Mesodermal cell (in vitro differentiated cells): ENCODE measurements around the gene UBE2D2.
A peak's percentile ranks its signal among the peaks of the same experiment; 100 is the strongest.

Experiments
- H3K27ac ChIP-seq: 2 replicates; pipeline ENCODE4 v1.7.0; 2013; ENCODE audit warnings: mild to moderate bottlenecking, low read depth, low read length, moderate library complexity; ENCODE audit not compliant: severe bottlenecking
- H3K36me3 ChIP-seq: 2 replicates; pipeline ENCODE4 v1.7.1; 2013; ENCODE audit warnings: mild to moderate bottlenecking, low read length, moderate library complexity; ENCODE audit not compliant: control insufficient read depth, insufficient read depth
- H3K4me1 ChIP-seq: one replicate; pipeline ENCODE4 v1.7.1; 2013; ENCODE audit warnings: mild to moderate bottlenecking, low read length; ENCODE audit not compliant: insufficient read depth, control insufficient read depth, poor library complexity, severe bottlenecking
- H3K4me3 ChIP-seq: 2 replicates; pipeline ENCODE4 v1.7.0; 2013; ENCODE audit warnings: low read length, control low read depth, mild to moderate bottlenecking; ENCODE audit not compliant: insufficient read depth, poor library complexity, severe bottlenecking; ENCODE audit errors: extremely low read depth
- H3K9me3 ChIP-seq: 2 replicates; pipeline ENCODE4 v1.7.1; 2013; ENCODE audit warnings: mild to moderate bottlenecking, low read length, moderate library complexity; ENCODE audit not compliant: control insufficient read depth
- WGBS, 2 experiments: methylation state at CpG; one replicate each; pipeline ENCODE4 v1.1.5; 2013; ENCODE audit warnings: missing lambda C conversion rate in 2 of 2; ENCODE audit not compliant: insufficient coverage in 2 of 2; 5-methylcytosine and 5-hydroxymethylcytosine counted together

Gene UBE2D2

GRCh38 chr5:139658501-139658927 is 97.4 kb downstream of the UBE2D2 start:
- WGBS, 2 experiments = 74 to 83% methylated on average over 7 to 9 of the region's 14 CpGs
- Histone ChIP-seq H3K9me3 (no peaks in the 10 kb centered on the region), H3K4me1 (peaks cover 74% of the 10 kb centered on the region), H3K27ac (peak overlapping the region; percentile 91), H3K36me3 (peaks cover 28% of the 10 kb centered on the region), H3K4me3 (no peak overlapping the region)

GRCh38 chr5:139658928-139659667 is 98.0 kb downstream of the UBE2D2 start:
- Histone ChIP-seq H3K4me1 (peaks cover 73% of the 10 kb centered on the region), H3K4me3 (peak overlapping the region; percentile 26), H3K9me3 (no peaks in the 10 kb centered on the region), H3K36me3 (peaks cover 27% of the 10 kb centered on the region), H3K27ac (peak overlapping the region; percentile 91)
- WGBS, 2 experiments = 18 to 30% methylated on average over 12 to 15 of the region's 15 CpGs

- Histone ChIP-seq H3K9me3 (no peaks in the 10 kb centered on the region), H3K4me1 (peaks cover 71% of the 10 kb centered on the region), H3K27ac (peak overlapping the region; percentile 91), H3K36me3 (peaks cover 32% of the 10 kb centered on the region), H3K4me3 (peak overlapping the region; percentile 26)
- WGBS, 2 experiments = 19 to 33% methylated on average over 5 to 10 of the region's 13 CpGs
These were observed 98.6 kb downstream of the UBE2D2 start for GRCh38 chr5:139659695-139660101.

GRCh38 chr5:139660105-139660922 is 99.2 kb downstream of the UBE2D2 start:
- peaks cover 38% of the 10 kb centered on the region for H3K36me3 ChIP-seq
- 59 to 77% methylated on average over 6 to 10 of the region's 14 CpGs for WGBS, 2 experiments
- H3K4me1 ChIP-seq = peaks cover 68% of the 10 kb centered on the region
- H3K4me3 ChIP-seq = peak overlapping the region; percentile 26
- peak overlapping the region; percentile 91 for H3K27ac ChIP-seq
- no peaks in the 10 kb centered on the region for H3K9me3 ChIP-seq

- no peaks in the 10 kb centered on the region for H3K9me3 ChIP-seq
- H3K4me3 ChIP-seq = no peak overlapping the region
- H3K4me1 ChIP-seq = peaks cover 63% of the 10 kb centered on the region
- H3K36me3 ChIP-seq = peaks cover 42% of the 10 kb centered on the region
- WGBS, 2 experiments = 78 to 83% methylated on average over 29 to 41 of the region's 41 CpGs
- H3K27ac ChIP-seq = peak overlapping the region; percentile 53
These were observed 100.0 kb downstream of the UBE2D2 start for GRCh38 chr5:139660923-139661814.

- peaks cover 65% of the 10 kb centered on the region for H3K4me1 ChIP-seq
- H3K4me3 ChIP-seq = no peak overlapping the region
- peaks cover 31% of the 10 kb centered on the region for H3K36me3 ChIP-seq
- no peak overlapping the region for H3K27ac ChIP-seq
- H3K9me3 ChIP-seq = no peaks in the 10 kb centered on the region
- WGBS, 2 experiments = 83 to 99% methylated on average over 4 to 6 of the region's 9 CpGs
These were observed 101.5 kb downstream of the UBE2D2 start for GRCh38 chr5:139662617-139663016.

- Histone ChIP-seq H3K36me3 (peaks cover 34% of the 10 kb centered on the region), H3K4me3 (no peak overlapping the region), H3K4me1 (peaks cover 62% of the 10 kb centered on the region), H3K27ac (no peak overlapping the region), H3K9me3 (no peaks in the 10 kb centered on the region)
- WGBS, 2 experiments = 91 to 94% methylated on average over 12 of the region's 14 CpGs
These were observed 102.3 kb downstream of the UBE2D2 start for GRCh38 chr5:139663207-139664085.

- 89 to 96% methylated on average over 7 to 9 of the region's 9 CpGs for WGBS, 2 experiments
- H3K27ac ChIP-seq = no peak overlapping the region
- H3K4me1 ChIP-seq = peaks cover 68% of the 10 kb centered on the region
- peaks cover 38% of the 10 kb centered on the region for H3K36me3 ChIP-seq
- no peak overlapping the region for H3K4me3 ChIP-seq
- H3K9me3 ChIP-seq = no peaks in the 10 kb centered on the region
These were observed 103.1 kb downstream of the UBE2D2 start for GRCh38 chr5:139664086-139664693.

GRCh38 chr5:139664727-139665351 is 103.7 kb downstream of the UBE2D2 start:
- Histone ChIP-seq H3K9me3 (no peaks in the 10 kb centered on the region), H3K27ac (no peak overlapping the region), H3K4me1 (peaks cover 68% of the 10 kb centered on the region), H3K36me3 (peaks cover 38% of the 10 kb centered on the region), H3K4me3 (no peak overlapping the region)
- 95 to 97% methylated on average over 10 to 13 of the region's 15 CpGs for WGBS, 2 experiments
